Kidney capillary endothelial cell (primary cell): ENCODE measurements around the gene DUSP8.

Experiments
- DNase-seq: peaks from one replicate; pipeline ENCODE4 v3.0.0-alpha.2; 2018; ENCODE audit warnings: low spot score

Gene DUSP8

GRCh38 chr11:1532014-1532586 is 40.0 kb downstream of the DUSP8 start:
- DNase-seq, result no peak

GRCh38 chr11:1531449-1532013 is 40.5 kb downstream of the DUSP8 start:
- no peak for DNase-seq

- DNase-seq, result no peak
These were observed 41.2 kb downstream of the DUSP8 start for GRCh38 chr11:1530686-1531448.

- no peak for DNase-seq
These were observed 42.3 kb downstream of the DUSP8 start for GRCh38 chr11:1529774-1530173.

GRCh38 chr11:1529286-1529685 is 42.8 kb downstream of the DUSP8 start:
- no peak for DNase-seq

- no peak for DNase-seq
These were observed 43.4 kb downstream of the DUSP8 start for GRCh38 chr11:1528710-1529109.

GRCh38 chr11:1526785-1527184 is 45.3 kb downstream of the DUSP8 start:
- DNase-seq, result no peak

- DNase-seq, result no peak
These were observed 48.3 kb downstream of the DUSP8 start for GRCh38 chr11:1523779-1524178.

- DNase-seq, result no peak
These were observed 49.0 kb downstream of the DUSP8 start for GRCh38 chr11:1523077-1523476.

- no peak for DNase-seq
These were observed 50.0 kb downstream of the DUSP8 start for GRCh38 chr11:1522081-1522424.

- no peak for DNase-seq
These were observed 50.5 kb downstream of the DUSP8 start for GRCh38 chr11:1521382-1522080.

- DNase-seq, result no peak
These were observed 51.3 kb downstream of the DUSP8 start for GRCh38 chr11:1520663-1521267.

GRCh38 chr11:1520209-1520662 is 51.8 kb downstream of the DUSP8 start:
- DNase-seq, result no peak

- DNase-seq, result no peak
These were observed 52.8 kb downstream of the DUSP8 start for GRCh38 chr11:1519028-1520010.

- no peak for DNase-seq
These were observed 53.8 kb downstream of the DUSP8 start for GRCh38 chr11:1518301-1518700.

GRCh38 chr11:1517117-1518005 is 54.7 kb downstream of the DUSP8 start:
- no peak for DNase-seq

- DNase-seq, result no peak
These were observed 55.6 kb downstream of the DUSP8 start for GRCh38 chr11:1516273-1517067.

GRCh38 chr11:1515082-1516060 is 56.7 kb downstream of the DUSP8 start:
- DNase-seq, result peak; percentile 57
